Measurements from ENCODE around the gene PODN.

DNA sequence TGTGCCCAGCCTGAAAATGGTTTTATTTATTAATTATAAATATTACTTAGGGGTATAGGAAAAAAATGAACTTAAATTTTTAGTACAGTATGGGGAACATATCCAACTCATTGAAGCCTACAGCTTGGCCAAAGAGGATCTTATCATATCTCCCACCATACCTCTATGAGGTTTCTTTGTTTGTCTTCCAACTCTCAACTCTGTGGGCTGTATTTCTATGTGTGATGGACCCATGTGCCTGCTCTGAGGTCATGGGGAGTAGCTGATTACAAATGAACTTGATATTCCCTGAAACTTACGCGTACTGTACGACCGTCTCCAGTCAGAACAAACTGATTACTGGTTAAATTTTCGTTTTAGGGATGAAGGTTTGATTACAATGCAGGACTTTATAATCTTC is 41.4 kb upstream of the PODN start:
- TF ChIP-seq, protein P1, sequence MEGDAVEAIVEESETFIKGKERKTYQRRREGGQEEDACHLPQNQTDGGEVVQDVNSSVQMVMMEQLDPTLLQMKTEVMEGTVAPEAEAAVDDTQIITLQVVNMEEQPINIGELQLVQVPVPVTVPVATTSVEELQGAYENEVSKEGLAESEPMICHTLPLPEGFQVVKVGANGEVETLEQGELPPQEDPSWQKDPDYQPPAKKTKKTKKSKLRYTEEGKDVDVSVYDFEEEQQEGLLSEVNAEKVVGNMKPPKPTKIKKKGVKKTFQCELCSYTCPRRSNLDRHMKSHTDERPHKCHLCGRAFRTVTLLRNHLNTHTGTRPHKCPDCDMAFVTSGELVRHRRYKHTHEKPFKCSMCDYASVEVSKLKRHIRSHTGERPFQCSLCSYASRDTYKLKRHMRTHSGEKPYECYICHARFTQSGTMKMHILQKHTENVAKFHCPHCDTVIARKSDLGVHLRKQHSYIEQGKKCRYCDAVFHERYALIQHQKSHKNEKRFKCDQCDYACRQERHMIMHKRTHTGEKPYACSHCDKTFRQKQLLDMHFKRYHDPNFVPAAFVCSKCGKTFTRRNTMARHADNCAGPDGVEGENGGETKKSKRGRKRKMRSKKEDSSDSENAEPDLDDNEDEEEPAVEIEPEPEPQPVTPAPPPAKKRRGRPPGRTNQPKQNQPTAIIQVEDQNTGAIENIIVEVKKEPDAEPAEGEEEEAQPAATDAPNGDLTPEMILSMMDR (conservative IDR thresholded peaks at IDR 0.05), result no peak
- no peak for TF ChIP-seq EZH2 (IDR thresholded peaks at IDR 0.05; ENCODE audit: low read depth)
